Ishikawa (cell line): ENCODE data around the gene ZFYVE1.

Experiments used
- CEBPB ChIP-seq: IDR thresholded peaks from 2 replicates; pipeline ENCODE4 v1.6.1; 2012
- CREB1 ChIP-seq: IDR thresholded peaks from 2 replicates; pipeline ENCODE4 v1.6.1; 2012; ENCODE audit warnings: low read depth
- EGR1 ChIP-seq: IDR thresholded peaks from 2 replicates; pipeline ENCODE4 v1.6.1; 2012
- EP300 ChIP-seq: IDR thresholded peaks from 2 replicates; pipeline ENCODE4 v1.6.1; 2012; ENCODE audit warnings: borderline replicate concordance
- FOXM1 ChIP-seq: IDR thresholded peaks from 2 replicates; pipeline ENCODE4 v1.6.1; 2012; ENCODE audit warnings: low read depth, borderline replicate concordance
- MAX ChIP-seq: IDR thresholded peaks from 2 replicates; pipeline ENCODE4 v1.6.1; 2012
- NFIC ChIP-seq: IDR thresholded peaks from 2 replicates; pipeline ENCODE4 v1.6.1; 2012
- RAD21 ChIP-seq: IDR thresholded peaks from 2 replicates; pipeline ENCODE4 v1.6.1; 2012; ENCODE audit warnings: low read depth
- REST ChIP-seq: IDR thresholded peaks from 2 replicates; pipeline ENCODE4 v1.6.1; 2012; ENCODE audit warnings: low read depth, mild to moderate bottlenecking
- TAF1 ChIP-seq: IDR thresholded peaks from 2 replicates; pipeline ENCODE4 v1.6.1; 2012; ENCODE audit warnings: low read depth, mild to moderate bottlenecking
- TCF12 ChIP-seq: IDR thresholded peaks from 2 replicates; pipeline ENCODE4 v1.6.1; 2012; ENCODE audit warnings: low read depth
- TEAD4 ChIP-seq: IDR thresholded peaks from 2 replicates; pipeline ENCODE4 v1.6.1; 2012
- YY1 ChIP-seq: IDR thresholded peaks from 2 replicates; pipeline ENCODE4 v1.6.1; 2012; ENCODE audit warnings: low read depth
- ZBTB7A ChIP-seq: IDR thresholded peaks from 2 replicates; pipeline ENCODE4 v1.6.1; 2012; ENCODE audit warnings: low read depth
- TF ChIP-seq, protein P1 (sequence below): IDR thresholded peaks from 2 replicates; pipeline ENCODE4 v1.6.1; 2012

Gene ZFYVE1

GRCh38 chr14:73026243-73026844 is 562 bp downstream of the ZFYVE1 start:
- TF ChIP-seq CREB1 (no peak), YY1 (no peak), NFIC (no peak), REST (no peak), TCF12 (no peak)

GRCh38 chr14:73025544-73025943 is 1.4 kb downstream of the ZFYVE1 start:
- no peak for TF ChIP-seq NFIC
- no peak for TF ChIP-seq TEAD4
- TF ChIP-seq TCF12 = no peak
- no peak for TF ChIP-seq CREB1
- TF ChIP-seq EGR1 = no peak
- no peak for TF ChIP-seq RAD21
- TF ChIP-seq FOXM1 = no peak
- TF ChIP-seq MAX = no peak
- TF ChIP-seq CEBPB = no peak
- no peak for TF ChIP-seq TAF1
- TF ChIP-seq EP300 = no peak
- no peak for TF ChIP-seq REST
- TF ChIP-seq YY1 = no peak
- TF ChIP-seq ZBTB7A = no peak
- TF ChIP-seq, protein P1, sequence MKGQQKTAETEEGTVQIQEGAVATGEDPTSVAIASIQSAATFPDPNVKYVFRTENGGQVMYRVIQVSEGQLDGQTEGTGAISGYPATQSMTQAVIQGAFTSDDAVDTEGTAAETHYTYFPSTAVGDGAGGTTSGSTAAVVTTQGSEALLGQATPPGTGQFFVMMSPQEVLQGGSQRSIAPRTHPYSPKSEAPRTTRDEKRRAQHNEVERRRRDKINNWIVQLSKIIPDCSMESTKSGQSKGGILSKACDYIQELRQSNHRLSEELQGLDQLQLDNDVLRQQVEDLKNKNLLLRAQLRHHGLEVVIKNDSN = no peak

- TF ChIP-seq EP300 (no peak), NFIC (no peak)
These were observed 4.9 kb downstream of the ZFYVE1 start for GRCh38 chr14:73022051-73022450.

DNA sequence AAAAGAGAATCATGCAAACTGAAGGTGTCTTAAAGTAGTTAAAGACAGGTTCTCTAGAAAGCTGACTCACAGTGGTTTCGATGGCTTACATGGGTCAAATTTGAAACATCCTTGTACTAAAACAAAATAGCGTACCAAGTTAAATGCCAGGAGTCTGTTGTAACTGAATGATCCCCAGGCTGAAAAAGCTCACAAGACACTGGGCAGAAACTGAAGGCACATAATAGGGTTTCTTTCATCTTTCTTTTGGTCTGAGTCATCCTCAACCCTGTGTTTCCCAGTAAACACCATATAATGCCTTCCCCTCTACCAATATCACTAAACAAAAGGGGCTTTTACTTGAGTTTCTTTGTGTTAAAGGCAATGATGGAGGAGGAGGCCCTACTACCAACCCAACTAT is 12.8 kb downstream of the ZFYVE1 start:
- TF ChIP-seq, protein P1 = no peak
- TF ChIP-seq TEAD4 = no peak
- TF ChIP-seq CREB1 = no peak
- TF ChIP-seq TAF1 = no peak
- no peak for TF ChIP-seq EP300
- no peak for TF ChIP-seq REST
- no peak for TF ChIP-seq RAD21
- no peak for TF ChIP-seq NFIC
- TF ChIP-seq FOXM1 = no peak
- TF ChIP-seq CEBPB = no peak
- no peak for TF ChIP-seq MAX
- TF ChIP-seq TCF12 = no peak
- no peak for TF ChIP-seq ZBTB7A
- no peak for TF ChIP-seq YY1
- TF ChIP-seq EGR1 = no peak

DNA sequence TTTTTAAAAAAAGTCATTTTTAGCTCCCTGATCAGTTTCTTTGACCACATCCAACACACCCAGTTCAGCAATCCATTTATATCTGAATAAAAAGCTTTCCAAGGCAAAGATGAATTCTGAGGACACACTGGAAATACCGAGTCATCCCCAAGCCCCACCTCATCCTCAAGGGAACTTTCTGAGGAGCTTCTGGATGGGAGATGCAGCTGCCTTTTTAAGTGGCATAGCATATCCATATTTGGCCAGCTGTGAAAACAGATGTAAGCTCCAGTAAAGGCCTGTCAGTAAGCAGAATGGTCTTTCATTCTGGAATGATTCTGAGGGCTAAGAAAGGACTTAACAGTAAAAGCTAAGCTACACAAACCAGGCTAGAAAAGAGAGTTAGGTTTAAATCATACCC is 18.4 kb downstream of the ZFYVE1 start:
- no peak for TF ChIP-seq YY1
- no peak for TF ChIP-seq RAD21
- TF ChIP-seq TCF12 = no peak
- TF ChIP-seq CEBPB = no peak
- TF ChIP-seq, protein P1 = no peak
- no peak for TF ChIP-seq CREB1
- TF ChIP-seq EP300 = no peak
- no peak for TF ChIP-seq MAX
- no peak for TF ChIP-seq ZBTB7A
- no peak for TF ChIP-seq FOXM1
- no peak for TF ChIP-seq REST
- TF ChIP-seq TEAD4 = no peak
- TF ChIP-seq NFIC = no peak
- no peak for TF ChIP-seq EGR1
- TF ChIP-seq TAF1 = no peak
